ENCODE measurements around the gene CFAP107.
"Not testable (repeated sequence)": the region's sequence is repeated elsewhere in the genome, so short reads cannot be mapped to it uniquely, and the experiment has no call there.

CFAP107 gene

GRCh38 chr1:12783783-12784182 is 37.8 kb downstream of the CFAP107 start:
- peak; percentile 22 for DNase-seq

- DNase-seq: not testable (repeated sequence)
Observed at GRCh38 chr1:12784729-12785128, 38.7 kb downstream of the CFAP107 start.

DNA sequence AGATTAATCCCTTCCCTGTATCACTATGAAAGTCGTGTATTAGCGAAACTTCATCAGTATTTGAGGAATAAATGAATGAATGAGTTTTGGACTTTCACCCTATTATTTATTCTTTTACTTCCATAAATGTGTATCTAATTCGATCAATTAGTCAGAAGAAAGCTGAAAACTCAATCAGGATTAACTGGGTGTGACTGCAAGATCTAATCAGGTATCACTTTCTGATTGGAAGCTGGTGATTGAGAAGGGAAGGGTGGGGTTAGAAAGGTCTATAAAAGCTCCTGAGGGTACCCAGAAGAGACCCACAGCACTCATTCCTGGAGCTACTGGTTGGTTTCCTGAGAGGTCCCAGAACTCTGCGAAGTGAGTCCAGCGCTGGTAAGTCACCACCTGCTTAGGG is 45.1 kb downstream of the CFAP107 start, which contains the start of gene PRAMEF1:
PRAMEF1 (plus strand) TSS at position 301 of the 400 bp plus-strand sequence. CDS start 1,831 bp downstream, outside the sequence.
- DNase-seq: not testable (repeated sequence)

DNA sequence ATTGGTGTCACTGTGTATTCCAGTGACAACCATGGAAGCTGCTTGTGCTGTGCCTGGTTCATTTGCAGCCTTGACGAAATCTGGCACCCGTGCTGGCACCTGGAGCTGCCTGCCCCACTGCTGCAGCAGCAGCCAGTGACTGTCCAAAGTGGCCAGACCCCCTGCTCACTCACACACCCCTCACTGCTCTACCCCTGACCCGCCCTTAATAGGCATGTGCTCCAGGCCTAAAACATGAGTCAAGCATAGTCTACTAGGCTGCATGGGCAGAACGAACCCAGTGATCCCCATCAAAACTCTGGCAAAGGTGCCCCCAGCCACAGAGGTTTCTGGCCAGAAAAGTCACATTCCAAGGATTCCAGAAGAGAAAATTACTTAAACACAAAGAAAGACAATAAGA is 52.9 kb downstream of the CFAP107 start:
- no peak for DNase-seq

DNA sequence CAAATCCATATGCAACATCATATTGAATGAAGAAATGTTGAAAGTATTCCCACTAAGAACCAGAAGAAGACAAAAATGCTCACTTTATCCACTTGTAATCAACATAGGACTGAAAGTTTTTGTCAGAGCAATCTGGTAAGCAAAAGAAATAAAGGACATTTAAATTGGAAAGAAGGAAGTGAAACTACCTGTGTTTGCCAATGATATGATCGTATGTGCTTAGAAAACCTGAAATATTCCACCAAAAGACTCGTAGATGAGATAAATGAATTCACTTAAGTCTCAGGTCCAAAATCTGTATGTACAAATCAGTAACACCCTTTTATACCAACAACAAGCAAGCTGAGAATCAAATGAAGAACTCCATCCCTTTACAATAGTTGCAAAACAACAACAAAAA is 53.7 kb downstream of the CFAP107 start:
- DNase-seq: no peak

DNA sequence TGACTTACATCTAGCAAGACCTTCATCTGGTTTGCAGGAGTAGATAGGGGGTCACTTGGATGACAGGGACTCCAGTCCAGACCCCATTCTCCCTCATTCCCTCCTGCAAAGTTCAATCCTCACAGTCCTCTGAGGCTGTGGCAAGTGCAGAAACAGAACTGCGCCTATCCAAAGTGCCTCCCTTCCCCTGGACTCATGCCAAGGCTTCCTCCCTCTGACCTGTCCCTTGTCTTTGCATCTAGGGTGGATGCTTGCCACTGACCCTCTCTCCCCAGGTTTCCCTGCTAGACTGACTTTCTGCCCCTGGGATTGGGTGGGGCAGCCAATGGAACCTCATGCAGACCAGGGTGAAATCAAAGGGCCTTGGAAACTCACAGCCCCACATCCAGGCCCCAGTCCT is 63.9 kb downstream of the CFAP107 start:
- DNase-seq: no peak

DNA sequence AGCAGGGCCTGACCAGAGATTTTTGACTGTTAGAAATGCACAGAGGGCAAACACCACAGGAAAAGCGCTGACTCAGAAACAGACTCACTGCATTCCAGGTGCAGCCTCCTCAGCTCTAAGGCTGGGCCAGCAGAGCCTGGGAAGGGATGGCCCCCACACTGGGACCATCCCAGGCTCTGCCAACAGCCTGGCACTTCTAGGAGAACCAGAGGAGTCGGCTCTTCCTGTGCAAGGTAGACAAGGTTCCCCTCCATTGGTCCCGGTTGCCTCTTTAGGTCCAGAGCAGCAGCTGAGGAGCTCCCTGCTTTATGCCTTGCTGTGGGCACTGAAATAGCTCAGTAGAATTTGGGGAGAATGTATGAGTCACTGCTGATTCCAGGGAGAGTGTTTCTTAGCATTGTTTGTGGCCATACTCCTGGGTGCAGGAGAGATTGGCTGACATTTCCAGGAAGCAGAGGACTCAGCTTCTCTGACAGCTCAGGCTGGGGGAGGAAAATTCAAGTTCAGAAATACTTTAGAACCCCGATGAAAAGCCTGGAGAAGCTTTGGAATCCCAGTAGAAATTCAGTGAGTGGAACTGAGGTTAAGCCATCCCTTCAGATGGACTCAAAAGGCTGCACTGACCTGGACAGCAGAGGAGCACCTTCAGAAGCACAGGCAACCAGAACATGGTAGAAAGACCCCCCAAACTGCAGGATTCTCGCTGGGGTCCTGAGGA is 64.8 kb downstream of the CFAP107 start:
- DNase-seq: no peak

DNA sequence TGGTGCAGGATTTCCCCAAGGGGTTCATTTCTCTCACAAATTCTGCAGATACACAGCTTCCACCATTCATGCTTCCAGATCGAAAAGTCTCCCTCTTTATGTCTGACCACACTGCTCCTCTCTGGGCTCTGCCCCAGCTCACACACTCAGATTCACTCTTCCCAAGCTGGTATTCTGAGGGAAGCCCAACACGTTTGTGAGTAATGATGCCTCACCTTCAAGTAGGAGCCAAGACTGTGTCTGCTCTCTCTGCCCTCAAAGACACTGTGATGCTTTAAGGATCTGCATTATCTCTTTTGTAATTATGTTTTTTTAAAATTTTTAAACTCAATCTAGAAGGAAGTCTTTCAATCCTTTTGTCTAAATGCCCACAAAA is 65.4 kb downstream of the CFAP107 start:
- no peak for DNase-seq

Data from SHP77 treated with DMSO at 0.1 percent for 48 hours (cell line).